SK-N-SH (cell line): Measurements from ENCODE around the gene PCBP4.

Source experiments
- EZH2phosphoT487 ChIP-seq: fragments of 200-600 bp; sonication (generic); IDR thresholded peaks from 2 replicates; pipeline ENCODE4 v1.6.1; 2017; ENCODE audit warnings: low read depth, mixed run types, mild to moderate bottlenecking, antibody characterized with exemption, moderate library complexity, borderline replicate concordance
- REST ChIP-seq: IDR thresholded peaks from 2 replicates; pipeline ENCODE4 v1.6.1; 2012; ENCODE audit warnings: mild to moderate bottlenecking, low read depth, low read length, moderate library complexity
- USF2 ChIP-seq: fragments of 150-350 bp; IDR thresholded peaks from 2 replicates; pipeline ENCODE4 v1.6.1; 2017; ENCODE audit warnings: antibody characterized with exemption, low read length, low read depth, borderline replicate concordance
- YY1 ChIP-seq: IDR thresholded peaks from 2 replicates; pipeline ENCODE4 v1.4.0; 2012; ENCODE audit warnings: low read depth, mild to moderate bottlenecking

- no peak for TF ChIP-seq USF2
- TF ChIP-seq REST, result no peak
- no peak for TF ChIP-seq EZH2phosphoT487
- TF ChIP-seq YY1, result no peak
Measured at GRCh38 chr3:51961602-51962569, 5.4 kb downstream of the PCBP4 start.
